IMR-90 (cell line): ENCODE measurements around the gene DUSP14. TPM values are rescaled to one million over a fixed set of nuclear protein-coding genes. Genes with fewer than 3 reads are reported as not detected.

Experiments used
- ATAC-seq: fragments of 200-7000 bp; cut with Tn5 transposase; 2 replicates; pipeline ENCODE4 v1.9.1; 2020; ENCODE audit warnings: low read depth, mild to moderate bottlenecking, moderate library complexity
- BruUV-seq: library from RNA; stranded (reverse); fragments of 400-500 nt; replicated peaks from 2 replicates; lab custom pipeline; 2021; lab: Mats Ljungman, UMichigan
- CTCF ChIA-PET: fragments of 300-600 bp; formaldehyde crosslinking; extraction: SDS; loops from one replicate; lab custom pipeline; 2021; ENCODE audit warnings: antibody characterized with exemption; lab: Yijun Ruan, JAX
- POLR2A ChIA-PET: fragments of 300-600 bp; sonication (Branson Sonifier 250); formaldehyde crosslinking; loops from one replicate; lab custom pipeline; 2022; ENCODE audit warnings: antibody characterized with exemption; ENCODE audit not compliant: unreplicated experiment; lab: Charles Lee
- DNase-seq: peaks from one replicate; pipeline ENCODE4 v3.0.0; 2013
- H2AFZ ChIP-seq: replicated peaks from 2 replicates; pipeline ENCODE3; 2013; ENCODE audit warnings: low read length, mild to moderate bottlenecking; ENCODE audit not compliant: poor library complexity
- H2AK5ac ChIP-seq: 2 replicates; pipeline ENCODE4 v1.6.1; 2013; ENCODE audit warnings: low read depth, low read length, inconsistent platforms
- H2AK9ac ChIP-seq: replicated peaks from 2 replicates; pipeline ENCODE3; 2013; ENCODE audit warnings: mild to moderate bottlenecking, low read depth, low read length, moderate library complexity; ENCODE audit not compliant: poor library complexity
- H2BK120ac ChIP-seq: 2 replicates; pipeline ENCODE4 v1.6.1; 2013; ENCODE audit warnings: low read depth, low read length, inconsistent platforms
- H2BK15ac ChIP-seq: 3 replicates; pipeline ENCODE4 v1.6.1; 2013; ENCODE audit warnings: low read depth, low read length, inconsistent platforms
- H2BK20ac ChIP-seq: 2 replicates; pipeline ENCODE4 v1.6.1; 2013; ENCODE audit warnings: low read depth, mild to moderate bottlenecking, inconsistent platforms, low read length, moderate library complexity
- H2BK5ac ChIP-seq: 2 replicates; pipeline ENCODE4 v1.6.1; 2013; ENCODE audit warnings: mild to moderate bottlenecking, low read depth, low read length, inconsistent platforms; ENCODE audit not compliant: poor library complexity, severe bottlenecking
- H3K14ac ChIP-seq: replicated peaks from 2 replicates; pipeline ENCODE4 v1.6.1; 2013; ENCODE audit warnings: low read depth, low read length, inconsistent platforms
- H3K18ac ChIP-seq: 2 replicates; pipeline ENCODE4 v1.6.1; 2013; ENCODE audit warnings: low read depth, low read length, control low read depth
- H3K23ac ChIP-seq: 2 replicates; pipeline ENCODE4 v1.6.1; 2013; ENCODE audit warnings: low read depth, low read length, inconsistent platforms
- H3K27ac ChIP-seq: 2 replicates; pipeline ENCODE4 v1.5.1; 2013; ENCODE audit warnings: mild to moderate bottlenecking, control low read depth, low read length; ENCODE audit not compliant: insufficient read depth
- H3K27me3 ChIP-seq: 2 replicates; pipeline ENCODE4 v1.6.1; 2013; ENCODE audit warnings: low read length; ENCODE audit not compliant: control insufficient read depth, insufficient read depth
- H3K36me3 ChIP-seq: 2 replicates; pipeline ENCODE4 v1.6.1; 2013; ENCODE audit warnings: low read length, mixed read lengths; ENCODE audit not compliant: control insufficient read depth, insufficient read depth
- H3K4ac ChIP-seq: 2 replicates; pipeline ENCODE4 v1.6.1; 2013; ENCODE audit warnings: low read depth, low read length, inconsistent platforms
- H3K4me1 ChIP-seq: 2 replicates; pipeline ENCODE4 v1.6.1; 2013; ENCODE audit warnings: low read length, mixed read lengths; ENCODE audit not compliant: control insufficient read depth, insufficient read depth
- H3K4me2 ChIP-seq: 2 replicates; pipeline ENCODE4 v1.6.1; 2013; ENCODE audit warnings: low read depth, mild to moderate bottlenecking, control low read depth, low read length, moderate library complexity
- H3K4me3 ChIP-seq: 2 replicates; pipeline ENCODE4 v1.5.1; 2013; ENCODE audit warnings: low read depth, mild to moderate bottlenecking, control low read depth, low read length, moderate library complexity; ENCODE audit not compliant: insufficient read depth
- H3K56ac ChIP-seq: 2 replicates; pipeline ENCODE4 v1.6.1; 2013; ENCODE audit warnings: low read length, inconsistent platforms; ENCODE audit not compliant: insufficient read depth; ENCODE audit errors: extremely low read depth
- H3K79me1 ChIP-seq, 2 experiments: 2 replicates each; pipeline ENCODE4 v1.6.1; 2013; ENCODE audit warnings: low read length in 2 of 2, inconsistent platforms in 1 of 2, low read depth in 1 of 2
- H3K9ac ChIP-seq: 2 replicates; pipeline ENCODE4 v1.6.1; 2013; ENCODE audit warnings: low read depth, low read length, control low read depth
- H3K9me1 ChIP-seq: 2 replicates; pipeline ENCODE4 v1.6.1; 2013; ENCODE audit warnings: low read length, inconsistent platforms; ENCODE audit not compliant: insufficient read depth
- H3K9me3 ChIP-seq: 2 replicates; pipeline ENCODE4 v1.6.1; 2013; ENCODE audit warnings: low read length; ENCODE audit not compliant: control insufficient read depth, insufficient read depth
- H4K20me1 ChIP-seq: 2 replicates; pipeline ENCODE4 v1.6.1; 2013; ENCODE audit warnings: low read length, inconsistent platforms; ENCODE audit not compliant: insufficient read depth
- H4K5ac ChIP-seq: 2 replicates; pipeline ENCODE4 v1.6.1; 2013; ENCODE audit warnings: mild to moderate bottlenecking, low read depth, low read length, control low read depth
- H4K8ac ChIP-seq, 2 experiments: 2 replicates each; pipeline ENCODE4 v1.6.1; 2013; ENCODE audit warnings: low read depth in 2 of 2, low read length in 2 of 2, control low read depth in 1 of 2, inconsistent platforms in 1 of 2
- H4K91ac ChIP-seq: 2 replicates; pipeline ENCODE4 v1.6.1; 2013; ENCODE audit warnings: low read depth, low read length, inconsistent platforms; ENCODE audit not compliant: insufficient read depth
- BHLHE40 ChIP-seq: fragments of 150-350 bp; IDR thresholded peaks from 2 replicates; pipeline ENCODE4 v1.6.1; 2016; ENCODE audit warnings: mild to moderate bottlenecking, low read depth, low read length
- CEBPB ChIP-seq: IDR thresholded peaks from 2 replicates; pipeline ENCODE4 v1.6.1; 2012; ENCODE audit warnings: low read depth, low read length, improper control_type of control experiment
- CHD1 ChIP-seq: IDR thresholded peaks from 2 replicates; pipeline ENCODE4 v1.6.1; 2012; ENCODE audit warnings: low read depth, low read length, improper control_type of control experiment
- CTCF ChIP-seq: conservative IDR thresholded peaks from 2 replicates; pipeline ENCODE4 v1.5.1; 2012; ENCODE audit warnings: mild to moderate bottlenecking, low read depth, low read length, improper control_type of control experiment
- FOS ChIP-seq: fragments of 150-350 bp; IDR thresholded peaks from 2 replicates; pipeline ENCODE4 v1.6.1; 2016; ENCODE audit warnings: low read depth, low read length
- MAFK ChIP-seq: IDR thresholded peaks from 2 replicates; pipeline ENCODE4 v1.6.1; 2012; ENCODE audit warnings: low read depth, low read length, improper control_type of control experiment
- MXI1 ChIP-seq: IDR thresholded peaks from 2 replicates; pipeline ENCODE4 v1.6.1; 2012; ENCODE audit warnings: low read depth, mild to moderate bottlenecking, low read length, moderate library complexity, borderline replicate concordance
- NFE2L2 ChIP-seq: fragments of 150-350 bp; IDR thresholded peaks from 2 replicates; pipeline ENCODE4 v1.6.1; 2016; ENCODE audit warnings: low read depth, mild to moderate bottlenecking, low read length
- POLR2A ChIP-seq: IDR thresholded peaks from 2 replicates; pipeline ENCODE4 v1.6.1; 2012; ENCODE audit warnings: mild to moderate bottlenecking, low read depth, low read length
- RAD21 ChIP-seq: IDR thresholded peaks from 2 replicates; pipeline ENCODE4 v1.6.1; 2012; ENCODE audit warnings: low read length, improper control_type of control experiment
- RCOR1 ChIP-seq: IDR thresholded peaks from 2 replicates; pipeline ENCODE4 v1.6.1; 2012; ENCODE audit warnings: mild to moderate bottlenecking, low read length, improper control_type of control experiment; ENCODE audit not compliant: insufficient replicate concordance
- RFX5 ChIP-seq: IDR thresholded peaks from 2 replicates; pipeline ENCODE4 v1.8.0; 2012; ENCODE audit warnings: low read depth, mild to moderate bottlenecking, low read length, moderate library complexity
- WGBS, 2 experiments: methylation state at CpG; one replicate each; pipeline versions ENCODE4 v1.1.5 to v1.1.7; 2013; ENCODE audit warnings: missing lambda C conversion rate in 2 of 2; ENCODE audit not compliant: insufficient read length in 1 of 2; ENCODE audit errors: extremely low coverage in 2 of 2; 5-methylcytosine and 5-hydroxymethylcytosine counted together
- dilution Hi-C: fragments of 300-500 bp; cut with HindIII; formaldehyde crosslinking; loops from one replicate; pipeline ENCODE4 v1.14.3; 2018; ENCODE audit warnings: low sequenced_read_pairs; ENCODE audit not compliant: unreplicated experiment
- in situ Hi-C: fragments of 300-500 bp; cut with MboI; formaldehyde crosslinking; loops from 3 replicates; pipeline ENCODE4 v1.14.3; 2019; ENCODE audit warnings: low sequenced_read_pairs, inconsistent platforms, mixed read lengths
- intact Hi-C: fragments of 100-400 bp; cut with micrococcal nuclease; formaldehyde crosslinking; loops from 2 replicates; pipeline ENCODE4 v1.10.0; 2022
- polyA plus RNA-seq, 3 experiments: library from polyadenylated mRNA; depleted of rRNA; stranded (reverse); fragments of >200 nt; gene quantifications; 2 replicates each; pipeline ENCODE4 v1.2.3, GENCODE V29; 2012; ENCODE audit warnings: low replicate concordance in 1 of 3
- total RNA-seq: library from RNA; depleted of rRNA; stranded (reverse); fragments of >200 nt; gene quantifications from 2 replicates; pipeline ENCODE4 v1.2.3, GENCODE V29; 2012
- TF ChIP-seq, protein P1 (sequence below): fragments of 150-350 bp; IDR thresholded peaks from 2 replicates; pipeline ENCODE4 v1.6.1; 2017; ENCODE audit warnings: mild to moderate bottlenecking, antibody characterized with exemption, low read length, low read depth

The DUSP14 gene
- total and polyA plus RNA-seq, 2 of the 4 experiments (the other 2 are of a cell fraction) = 97.5 to 127 TPM

GRCh38 chr17:37490022-37490587 lies 414 bp downstream of the DUSP14 start:
- Histone ChIP-seq H3K4me3 (peak overlapping the region; percentile 95), H2AFZ (peak overlapping the region; percentile 25), H3K36me3 (no peaks in the 10 kb centered on the region), H2BK120ac (peak overlapping the region; percentile 58; the same call in 1 of the 2 replicates), H3K14ac (peak overlapping the region; percentile 97), H3K56ac (peak overlapping the region; percentile 92; the same call in 1 of the 2 replicates), H2AK9ac (peak overlapping the region; percentile 88), H4K20me1 (peaks cover 44% of the 10 kb centered on the region), H4K91ac (peak overlapping the region; percentile 95), H2BK5ac (peak overlapping the region; percentile 79), H3K4ac (peak overlapping the region; percentile 87), H3K79me1 (peaks cover 0 to 48% of the 10 kb centered on the region in 2 experiments; a peak in 2 of 4 replicates), H3K4me1 (peaks cover 15% of the 10 kb centered on the region), H2BK20ac (no peak overlapping the region), H3K27me3 (no peaks in the 10 kb centered on the region), H3K4me2 (peak overlapping the region; percentile 84), H3K9me3 (no peaks in the 10 kb centered on the region), H3K27ac (peak overlapping the region; percentile 86), H3K23ac (peak overlapping the region; percentile 95), H3K9ac (peak overlapping the region; percentile 68), H3K18ac (peak overlapping the region; percentile 17; the same call in 1 of the 2 replicates), H2AK5ac (peak overlapping the region; percentile 92; the same call in 1 of the 2 replicates), H4K8ac (peak overlapping the region; percentile 9 to 25; a peak in 2 of 4 replicates), H2BK15ac (0 out of 3 replicates have a peak overlapping the region, but pooled peaks have one; percentile 1), H3K9me1 (peaks cover 10% of the 10 kb centered on the region), H4K5ac (no peak overlapping the region)
- no TSS peak for BruUV-seq
- peak; percentile 28 for ATAC-seq
- intact Hi-C loops (loop anchor here (2.0 to 5.0 kb wide), 3 partner anchors 43 to 888 kb away; partner anchors contain the start of genes ACACA, MRM1 and TADA2A), in situ Hi-C loops (no loop called here), dilution Hi-C loops (no loop called here)
- WGBS, 2 experiments = 0% methylated on average over 12 of the region's 56 CpGs; no CpG with 5 or more reads in 1 of the 2 experiments
- CTCF ChIA-PET = interaction anchor here (0.6 kb wide), 1 partner anchor 13 kb away, joined by 3 read pairs; no protein-coding TSS in a partner anchor
- TF ChIP-seq POLR2A (0 out of 2 replicates have a peak, but pooled peaks have one; percentile 6), CTCF (peak; percentile 37), CEBPB (no peak), NFE2L2 (no peak), CHD1 (no peak), MXI1 (no peak), FOS (no peak), RFX5 (no peak), MAFK (no peak), RAD21 (peak; percentile 29), RCOR1 (no peak), BHLHE40 (no peak)
- TF ChIP-seq, protein P1, sequence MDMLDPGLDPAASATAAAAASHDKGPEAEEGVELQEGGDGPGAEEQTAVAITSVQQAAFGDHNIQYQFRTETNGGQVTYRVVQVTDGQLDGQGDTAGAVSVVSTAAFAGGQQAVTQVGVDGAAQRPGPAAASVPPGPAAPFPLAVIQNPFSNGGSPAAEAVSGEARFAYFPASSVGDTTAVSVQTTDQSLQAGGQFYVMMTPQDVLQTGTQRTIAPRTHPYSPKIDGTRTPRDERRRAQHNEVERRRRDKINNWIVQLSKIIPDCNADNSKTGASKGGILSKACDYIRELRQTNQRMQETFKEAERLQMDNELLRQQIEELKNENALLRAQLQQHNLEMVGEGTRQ = no peak
- POLR2A ChIA-PET = interaction anchor here (0.6 kb wide), 1 partner anchor 13 kb away, joined by 3 read pairs; no protein-coding TSS in a partner anchor
- peak; percentile 45 for DNase-seq
